GM06990 (cell line): ENCODE measurements around the gene CEP20.

Experiments
- DNase-seq: peaks from one replicate; pipeline ENCODE4 v3.0.0-alpha.2; 2011; ENCODE audit not compliant: insufficient read length; ENCODE audit errors: extremely low read depth
- H3K27me3 ChIP-seq: replicated peaks from 2 replicates; pipeline ENCODE4 v1.6.0; 2011; ENCODE audit warnings: low read length; ENCODE audit not compliant: control insufficient read depth, insufficient read depth
- H3K36me3 ChIP-seq: 2 replicates; pipeline ENCODE4 v1.5.1; 2011; ENCODE audit warnings: low read length; ENCODE audit not compliant: control insufficient read depth, insufficient read depth
- H3K4me3 ChIP-seq: replicated peaks from 2 replicates; pipeline ENCODE4 v1.5.1; 2011; ENCODE audit warnings: low read depth, mild to moderate bottlenecking, control low read depth, low read length
- TF ChIP-seq, protein P1 (sequence below): IDR thresholded peaks from 2 replicates; pipeline ENCODE4 v1.5.1; 2011; ENCODE audit warnings: low read length, control low read depth, mild to moderate bottlenecking, inconsistent platforms; ENCODE audit not compliant: insufficient read depth, poor library complexity, severe bottlenecking

CEP20 gene

GRCh38 chr16:15885560-15886001 lies 2.8 kb downstream of the CEP20 start:
- H3K36me3 ChIP-seq: peaks cover 10% of the 10 kb centered on the region
- H3K4me3 ChIP-seq: no peak overlapping the region
- DNase-seq: no peak
- TF ChIP-seq, protein P1, sequence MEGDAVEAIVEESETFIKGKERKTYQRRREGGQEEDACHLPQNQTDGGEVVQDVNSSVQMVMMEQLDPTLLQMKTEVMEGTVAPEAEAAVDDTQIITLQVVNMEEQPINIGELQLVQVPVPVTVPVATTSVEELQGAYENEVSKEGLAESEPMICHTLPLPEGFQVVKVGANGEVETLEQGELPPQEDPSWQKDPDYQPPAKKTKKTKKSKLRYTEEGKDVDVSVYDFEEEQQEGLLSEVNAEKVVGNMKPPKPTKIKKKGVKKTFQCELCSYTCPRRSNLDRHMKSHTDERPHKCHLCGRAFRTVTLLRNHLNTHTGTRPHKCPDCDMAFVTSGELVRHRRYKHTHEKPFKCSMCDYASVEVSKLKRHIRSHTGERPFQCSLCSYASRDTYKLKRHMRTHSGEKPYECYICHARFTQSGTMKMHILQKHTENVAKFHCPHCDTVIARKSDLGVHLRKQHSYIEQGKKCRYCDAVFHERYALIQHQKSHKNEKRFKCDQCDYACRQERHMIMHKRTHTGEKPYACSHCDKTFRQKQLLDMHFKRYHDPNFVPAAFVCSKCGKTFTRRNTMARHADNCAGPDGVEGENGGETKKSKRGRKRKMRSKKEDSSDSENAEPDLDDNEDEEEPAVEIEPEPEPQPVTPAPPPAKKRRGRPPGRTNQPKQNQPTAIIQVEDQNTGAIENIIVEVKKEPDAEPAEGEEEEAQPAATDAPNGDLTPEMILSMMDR: no peak
- no peaks in the 10 kb centered on the region for H3K27me3 ChIP-seq

- DNase-seq: no peak
- Histone ChIP-seq H3K4me3 (no peak overlapping the region), H3K27me3 (no peaks in the 10 kb centered on the region), H3K36me3 (peaks cover 10% of the 10 kb centered on the region)
- TF ChIP-seq, protein P1: no peak
Observed at GRCh38 chr16:15882563-15882962, 5.8 kb downstream of the CEP20 start.

GRCh38 chr16:15881794-15882379 lies 6.5 kb downstream of the CEP20 start:
- Histone ChIP-seq H3K27me3 (no peaks in the 10 kb centered on the region), H3K4me3 (no peak overlapping the region), H3K36me3 (peaks cover 10% of the 10 kb centered on the region)
- TF ChIP-seq, protein P1: no peak
- DNase-seq: no peak

DNA sequence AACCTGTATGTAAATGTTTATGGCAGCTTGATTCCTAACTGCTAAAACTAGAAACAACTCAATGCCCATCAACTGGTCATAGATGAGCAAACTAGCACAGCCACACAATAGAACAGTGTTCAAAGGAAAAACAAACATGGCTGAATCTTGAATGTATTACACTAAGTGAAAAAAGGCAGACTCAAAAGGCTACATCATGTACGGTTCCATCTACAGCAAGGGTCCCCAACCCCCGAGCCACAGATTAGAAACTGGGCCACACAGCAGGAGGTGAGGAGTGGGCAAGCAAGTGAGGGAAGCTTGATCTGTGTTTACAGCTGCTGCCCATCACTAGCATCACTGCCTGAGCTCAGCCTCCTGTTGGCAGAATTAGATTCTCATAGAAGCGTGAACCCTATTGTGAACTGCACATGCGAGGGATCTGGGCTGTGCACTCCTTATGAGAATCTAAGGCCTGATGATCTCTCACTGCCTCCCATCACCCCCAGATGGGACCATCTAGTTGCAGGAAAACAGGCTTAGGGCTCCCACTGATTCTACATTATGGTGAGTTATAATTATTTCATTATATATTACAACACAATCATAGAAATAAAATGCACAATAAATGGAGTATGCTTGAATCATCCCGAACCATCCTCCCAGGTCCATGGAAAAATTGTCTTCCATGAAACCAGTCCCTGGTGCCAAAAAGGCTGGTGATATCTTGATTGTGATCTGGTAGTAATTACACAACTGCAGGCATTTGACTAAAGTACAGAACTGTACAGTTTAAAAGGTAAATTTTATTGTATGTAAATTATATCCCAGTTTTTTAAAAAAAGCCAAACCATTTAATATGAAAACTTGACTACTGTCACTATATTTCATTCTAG lies 7.7 kb downstream of the CEP20 start:
- DNase-seq: no peak
- Histone ChIP-seq H3K4me3 (no peak overlapping the region), H3K27me3 (no peaks in the 10 kb centered on the region), H3K36me3 (peaks cover 10% of the 10 kb centered on the region)
- TF ChIP-seq, protein P1: no peak

DNA sequence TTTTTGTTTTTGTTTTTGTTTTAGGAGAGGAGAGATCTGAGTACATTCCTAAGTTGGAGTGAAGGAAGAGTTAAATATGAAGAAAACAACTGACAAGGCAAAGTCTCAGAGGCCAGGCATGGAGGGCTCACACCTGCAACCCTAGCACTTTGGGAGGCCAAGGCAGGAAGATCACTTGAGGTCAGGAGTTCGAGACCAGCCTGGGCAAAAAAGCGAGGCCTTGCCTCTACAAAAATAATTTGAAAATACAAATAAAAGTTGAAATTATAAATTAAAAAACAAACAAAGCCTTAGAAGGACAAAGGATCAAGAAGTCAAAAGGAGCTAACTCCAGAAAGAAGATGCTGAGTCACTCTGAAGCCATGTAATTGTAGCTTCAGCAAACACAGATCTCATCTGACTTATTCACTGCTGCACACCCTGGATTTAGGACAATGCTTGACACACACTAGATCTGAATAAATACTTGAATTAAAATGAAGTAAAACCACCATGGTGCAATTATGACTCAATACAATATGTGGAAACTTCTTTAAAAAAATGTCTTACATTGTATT lies 9.1 kb downstream of the CEP20 start:
- H3K36me3 ChIP-seq: peaks cover 10% of the 10 kb centered on the region
- no peaks in the 10 kb centered on the region for H3K27me3 ChIP-seq
- H3K4me3 ChIP-seq: no peak overlapping the region
- DNase-seq: no peak
- TF ChIP-seq, protein P1: no peak
